HepG2 (cell line): Measurements from ENCODE around the gene GNG3. TPM values are rescaled to one million over a fixed set of nuclear protein-coding genes. Genes with fewer than 3 reads are reported as not detected.
A peak's percentile ranks its signal among the peaks of the same experiment; 100 is the strongest.

Source experiments
- BRD4 ChIP-seq: sonication (generic); formaldehyde crosslinking; IDR thresholded peaks from 2 replicates; pipeline ENCODE4 v1.4.0; 2020; ENCODE audit warnings: missing genetic modification reagents
- CEBPG ChIP-seq: IDR thresholded peaks from 2 replicates; pipeline ENCODE4 v1.6.1; 2016
- CENPX ChIP-seq: sonication (generic); formaldehyde crosslinking; IDR thresholded peaks from 2 replicates; pipeline ENCODE4 v1.9.0; 2021; ENCODE audit warnings: mild to moderate bottlenecking, missing genetic modification reagents, moderate library complexity
- CHCHD3 ChIP-seq: sonication (generic); formaldehyde crosslinking; IDR thresholded peaks from 2 replicates; pipeline ENCODE4 v1.8.0; 2022; ENCODE audit warnings: mild to moderate bottlenecking, missing genetic modification reagents, moderate library complexity
- GFI1 ChIP-seq: sonication (generic); formaldehyde crosslinking; IDR thresholded peaks from 2 replicates; pipeline ENCODE4 v1.5.0; 2020; ENCODE audit warnings: missing genetic modification reagents, mild to moderate bottlenecking, borderline replicate concordance
- GLI4 ChIP-seq: sonication (generic); formaldehyde crosslinking; IDR thresholded peaks from 2 replicates; pipeline ENCODE4 v1.5.1; 2020; ENCODE audit warnings: missing genetic modification reagents, mild to moderate bottlenecking, moderate library complexity, borderline replicate concordance
- MED8 ChIP-seq: sonication (generic); formaldehyde crosslinking; IDR thresholded peaks from 2 replicates; pipeline ENCODE4 v1.8.1; 2023; ENCODE audit warnings: mild to moderate bottlenecking, missing genetic modification reagents; ENCODE audit not compliant: insufficient replicate concordance
- NR2C2 ChIP-seq: sonication (generic); formaldehyde crosslinking; IDR thresholded peaks from 2 replicates; pipeline ENCODE4 v1.4.0; 2020; ENCODE audit warnings: missing genetic modification reagents, mild to moderate bottlenecking, moderate library complexity, borderline replicate concordance
- PAWR ChIP-seq: sonication (generic); formaldehyde crosslinking; IDR thresholded peaks from 2 replicates; pipeline ENCODE4 v1.4.0; 2020; ENCODE audit warnings: missing genetic modification reagents, mild to moderate bottlenecking, borderline replicate concordance
- PHB2 ChIP-seq: fragments of 450-650 bp; IDR thresholded peaks from 2 replicates; pipeline ENCODE4 v1.6.1; 2018; ENCODE audit not compliant: partially characterized antibody
- PRMT3 ChIP-seq: sonication (generic); formaldehyde crosslinking; IDR thresholded peaks from 2 replicates; pipeline ENCODE4 v1.8.1; 2022; ENCODE audit warnings: low read depth, mild to moderate bottlenecking, moderate library complexity, missing genetic modification reagents, borderline replicate concordance
- SUZ12 ChIP-seq: fragments of 150-350 bp; IDR thresholded peaks from 2 replicates; pipeline ENCODE4 v1.6.1; 2014; ENCODE audit warnings: low read depth, low read length
- TBL1XR1 ChIP-seq: fragments of 150-350 bp; IDR thresholded peaks from 2 replicates; pipeline ENCODE4 v1.6.1; 2014; ENCODE audit warnings: borderline replicate concordance, low read length; ENCODE audit not compliant: partially characterized antibody
- TBX3 ChIP-seq: fragments of 450-650 bp; IDR thresholded peaks from 2 replicates; pipeline ENCODE4 v1.6.1; 2017; ENCODE audit warnings: antibody characterized with exemption, mild to moderate bottlenecking, inconsistent platforms, borderline replicate concordance
- TGIF2 ChIP-seq: IDR thresholded peaks from 2 replicates; pipeline ENCODE4 v1.6.1; 2016; ENCODE audit warnings: control low read depth, missing compliant biosample characterization
- TSC22D2 ChIP-seq: sonication (generic); formaldehyde crosslinking; IDR thresholded peaks from 2 replicates; pipeline ENCODE4 v1.5.1; 2020; ENCODE audit warnings: missing genetic modification reagents, mild to moderate bottlenecking, borderline replicate concordance
- ZFP36 ChIP-seq: fragments of 150-350 bp; IDR thresholded peaks from 2 replicates; pipeline ENCODE4 v1.6.1; 2018; ENCODE audit warnings: borderline replicate concordance, low read length, low read depth; ENCODE audit not compliant: partially characterized antibody
- ZNF3 ChIP-seq: IDR thresholded peaks from 2 replicates; pipeline ENCODE4 v1.7.0; 2017; ENCODE audit warnings: inconsistent platforms
- ZNF329 ChIP-seq: sonication (generic); formaldehyde crosslinking; IDR thresholded peaks from 2 replicates; pipeline ENCODE4 v1.9.0; 2021; ENCODE audit warnings: low read depth, mild to moderate bottlenecking, missing genetic modification reagents
- ZNF33B ChIP-seq: sonication (generic); formaldehyde crosslinking; IDR thresholded peaks from 2 replicates; pipeline ENCODE4 v1.5.1; 2020; ENCODE audit warnings: mild to moderate bottlenecking, missing genetic modification reagents
- ZNF720 ChIP-seq: sonication (generic); formaldehyde crosslinking; IDR thresholded peaks from 2 replicates; pipeline ENCODE4 v1.4.0; 2020; ENCODE audit warnings: missing genetic modification reagents
- ZNF768 ChIP-seq: sonication (generic); formaldehyde crosslinking; IDR thresholded peaks from 2 replicates; pipeline ENCODE4 v1.4.0; 2020; ENCODE audit warnings: missing genetic modification reagents
- ZNF879 ChIP-seq: sonication (generic); formaldehyde crosslinking; IDR thresholded peaks from 2 replicates; pipeline ENCODE4 v1.8.1; 2023; ENCODE audit warnings: missing genetic modification reagents
- polyA plus RNA-seq, 8 experiments: library from polyadenylated mRNA; depleted of rRNA in 3 of 8; stranded (reverse) in 7 of 8; unstranded in 1 of 8; fragments of >200 nt; fragmentation: Illumina TruSeq in 4 of 8; extraction: Trizol in 4 of 8; gene quantifications; 2 replicates each; pipeline versions ENCODE4 v1.2.1 to v1.2.3, GENCODE V29; 2011 to 2016; ENCODE audit warnings: low read depth in 4 of 8, missing spikeins in 1 of 8, mixed read lengths in 1 of 8; ENCODE audit not compliant: insufficient read depth in 1 of 8
- total RNA-seq, 5 experiments: library from RNA; depleted of rRNA; stranded (reverse); fragments of >200 nt; fragmentation: Illumina TruSeq; extraction: Trizol; gene quantifications; 2 replicates each; pipeline ENCODE4 v1.2.3, GENCODE V29; 2016; ENCODE audit warnings: low read depth in 1 of 5
- TF ChIP-seq, protein P1 (sequence below): sonication (generic); formaldehyde crosslinking; IDR thresholded peaks from 2 replicates; pipeline ENCODE4 v1.9.0; 2021; ENCODE audit warnings: missing genetic modification reagents, borderline replicate concordance
- TF ChIP-seq, protein P2 (sequence below): sonication (generic); formaldehyde crosslinking; IDR thresholded peaks from 2 replicates; pipeline ENCODE4 v1.8.1; 2023; ENCODE audit warnings: mild to moderate bottlenecking, missing genetic modification reagents
- TF ChIP-seq, protein P3 (sequence below): sonication (generic); formaldehyde crosslinking; IDR thresholded peaks from 2 replicates; pipeline ENCODE4 v1.8.0; 2022; ENCODE audit warnings: mild to moderate bottlenecking, missing genetic modification reagents, borderline replicate concordance

GNG3 gene
- total and polyA plus RNA-seq, 2 of the 13 experiments (the other 11 are each of a cell fraction or from before 2014, with no cell fraction given) = not detected

DNA sequence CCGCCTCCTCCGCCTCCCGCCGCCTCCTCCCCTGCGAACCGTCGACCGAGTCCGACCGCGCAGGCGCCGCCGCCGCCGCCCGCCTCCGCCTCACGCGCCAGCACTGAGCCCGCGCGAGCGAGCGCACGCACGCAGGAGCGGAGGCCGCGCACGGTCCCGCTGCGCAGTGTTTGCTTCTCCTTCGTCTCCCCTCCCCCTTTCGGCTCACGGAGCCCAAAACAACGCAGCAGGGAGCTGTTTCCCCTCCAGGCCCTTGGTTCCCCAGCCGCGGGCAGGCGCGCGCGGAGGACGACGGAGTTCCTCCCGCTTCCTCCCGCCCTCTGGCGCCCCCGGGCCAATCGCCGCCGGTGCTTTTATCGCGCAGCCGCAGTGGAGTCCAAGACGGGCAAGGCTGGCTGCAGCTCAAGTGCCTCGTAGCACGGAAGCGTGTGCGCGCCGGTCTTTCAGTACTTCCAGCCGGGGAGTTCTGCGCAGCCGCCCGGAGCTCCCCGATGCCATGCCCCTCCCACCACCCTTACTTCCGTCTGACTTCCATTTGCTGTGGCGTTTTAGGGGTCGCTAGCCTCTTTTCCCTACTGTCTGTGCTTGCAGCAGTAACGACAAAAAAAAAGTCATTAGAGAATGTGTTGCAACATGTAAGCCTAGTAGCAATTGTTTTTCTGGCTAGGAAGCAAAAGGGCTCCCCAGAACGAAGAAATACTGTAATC is 19.8 kb downstream of the GNG3 start, which contains the start of gene HNRNPUL2 (continued):
- TF ChIP-seq, protein P1, sequence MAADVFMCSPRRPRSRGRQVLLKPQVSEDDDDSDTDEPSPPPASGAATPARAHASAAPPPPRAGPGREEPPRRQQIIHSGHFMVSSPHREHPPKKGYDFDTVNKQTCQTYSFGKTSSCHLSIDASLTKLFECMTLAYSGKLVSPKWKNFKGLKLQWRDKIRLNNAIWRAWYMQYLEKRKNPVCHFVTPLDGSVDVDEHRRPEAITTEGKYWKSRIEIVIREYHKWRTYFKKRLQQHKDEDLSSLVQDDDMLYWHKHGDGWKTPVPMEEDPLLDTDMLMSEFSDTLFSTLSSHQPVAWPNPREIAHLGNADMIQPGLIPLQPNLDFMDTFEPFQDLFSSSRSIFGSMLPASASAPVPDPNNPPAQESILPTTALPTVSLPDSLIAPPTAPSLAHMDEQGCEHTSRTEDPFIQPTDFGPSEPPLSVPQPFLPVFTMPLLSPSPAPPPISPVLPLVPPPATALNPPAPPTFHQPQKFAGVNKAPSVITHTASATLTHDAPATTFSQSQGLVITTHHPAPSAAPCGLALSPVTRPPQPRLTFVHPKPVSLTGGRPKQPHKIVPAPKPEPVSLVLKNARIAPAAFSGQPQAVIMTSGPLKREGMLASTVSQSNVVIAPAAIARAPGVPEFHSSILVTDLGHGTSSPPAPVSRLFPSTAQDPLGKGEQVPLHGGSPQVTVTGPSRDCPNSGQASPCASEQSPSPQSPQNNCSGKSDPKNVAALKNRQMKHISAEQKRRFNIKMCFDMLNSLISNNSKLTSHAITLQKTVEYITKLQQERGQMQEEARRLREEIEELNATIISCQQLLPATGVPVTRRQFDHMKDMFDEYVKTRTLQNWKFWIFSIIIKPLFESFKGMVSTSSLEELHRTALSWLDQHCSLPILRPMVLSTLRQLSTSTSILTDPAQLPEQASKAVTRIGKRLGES (CRISPR knock-in tag) = peak; percentile 47; the same call in 1 of the 2 replicates
- TF ChIP-seq ZNF720 (CRISPR knock-in tag) (no peak), ZNF879 (0 out of 2 replicates have a peak, but pooled peaks have one; percentile 42), ZNF768 (CRISPR knock-in tag) (peak; percentile 81), ZNF3 (CRISPR knock-in tag) (no peak), CHCHD3 (no peak), CEBPG (CRISPR knock-in tag) (no peak; the same call in 1 of the 2 replicates), PHB2 (no peak), NR2C2 (peak; percentile 70), TBL1XR1 (no peak), GFI1 (no peak), CENPX (CRISPR knock-in tag) (no peak), TBX3 (no peak), TGIF2 (no peak; the same call in 1 of the 2 replicates), GLI4 (peak; percentile 65), ZNF329 (peak; percentile 86), TSC22D2 (CRISPR knock-in tag) (0 out of 2 replicates have a peak, but pooled peaks have one; percentile 81), SUZ12 (no peak), BRD4 (CRISPR knock-in tag) (peak; percentile 80), MED8 (no peak), PRMT3 (CRISPR knock-in tag) (peak; percentile 68; the same call in 1 of the 2 replicates), PAWR (CRISPR knock-in tag) (no peak; the same call in 1 of the 2 replicates), ZFP36 (no peak), ZNF33B (CRISPR knock-in tag) (peak; percentile 78; the same call in 1 of the 2 replicates)
- TF ChIP-seq, protein P2, sequence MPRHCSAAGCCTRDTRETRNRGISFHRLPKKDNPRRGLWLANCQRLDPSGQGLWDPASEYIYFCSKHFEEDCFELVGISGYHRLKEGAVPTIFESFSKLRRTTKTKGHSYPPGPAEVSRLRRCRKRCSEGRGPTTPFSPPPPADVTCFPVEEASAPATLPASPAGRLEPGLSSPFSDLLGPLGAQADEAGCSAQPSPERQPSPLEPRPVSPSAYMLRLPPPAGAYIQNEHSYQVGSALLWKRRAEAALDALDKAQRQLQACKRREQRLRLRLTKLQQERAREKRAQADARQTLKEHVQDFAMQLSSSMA (CRISPR knock-in tag) = peak; percentile 81; the same call in 1 of the 2 replicates
- TF ChIP-seq, protein P3, sequence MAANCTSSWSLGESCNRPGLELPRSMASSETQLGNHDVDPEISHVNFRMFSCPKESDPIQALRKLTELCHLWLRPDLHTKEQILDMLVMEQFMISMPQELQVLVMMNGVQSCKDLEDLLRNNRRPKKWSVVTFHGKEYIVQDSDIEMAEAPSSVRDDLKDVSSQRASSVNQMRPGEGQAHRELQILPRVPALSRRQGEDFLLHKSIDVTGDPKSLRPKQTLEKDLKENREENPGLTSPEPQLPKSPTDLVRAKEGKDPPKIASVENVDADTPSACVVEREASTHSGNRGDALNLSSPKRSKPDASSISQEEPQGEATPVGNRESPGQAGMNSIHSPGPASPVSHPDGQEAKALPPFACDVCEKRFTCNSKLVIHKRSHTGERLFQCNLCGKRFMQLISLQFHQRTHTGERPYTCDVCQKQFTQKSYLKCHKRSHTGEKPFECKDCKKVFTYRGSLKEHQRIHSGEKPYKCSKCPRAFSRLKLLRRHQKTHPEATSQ (CRISPR knock-in tag) = no peak
